Activated CD4-positive, alpha-beta T cell treated with anti-CD3 and anti-CD28 coated beads, Interleukin-2, amount 50 U/mL, for 24 hours (primary cell): Measurements from ENCODE around the gene SLC8A3.

ENCODE experiments used
- DNase-seq, 2 donors: peaks; one replicate each; pipeline ENCODE4 v3.0.0-alpha.2; 2020; ENCODE audit warnings: low read depth in 1 of 2, low spot score in 1 of 2

The SLC8A3 gene

DNA sequence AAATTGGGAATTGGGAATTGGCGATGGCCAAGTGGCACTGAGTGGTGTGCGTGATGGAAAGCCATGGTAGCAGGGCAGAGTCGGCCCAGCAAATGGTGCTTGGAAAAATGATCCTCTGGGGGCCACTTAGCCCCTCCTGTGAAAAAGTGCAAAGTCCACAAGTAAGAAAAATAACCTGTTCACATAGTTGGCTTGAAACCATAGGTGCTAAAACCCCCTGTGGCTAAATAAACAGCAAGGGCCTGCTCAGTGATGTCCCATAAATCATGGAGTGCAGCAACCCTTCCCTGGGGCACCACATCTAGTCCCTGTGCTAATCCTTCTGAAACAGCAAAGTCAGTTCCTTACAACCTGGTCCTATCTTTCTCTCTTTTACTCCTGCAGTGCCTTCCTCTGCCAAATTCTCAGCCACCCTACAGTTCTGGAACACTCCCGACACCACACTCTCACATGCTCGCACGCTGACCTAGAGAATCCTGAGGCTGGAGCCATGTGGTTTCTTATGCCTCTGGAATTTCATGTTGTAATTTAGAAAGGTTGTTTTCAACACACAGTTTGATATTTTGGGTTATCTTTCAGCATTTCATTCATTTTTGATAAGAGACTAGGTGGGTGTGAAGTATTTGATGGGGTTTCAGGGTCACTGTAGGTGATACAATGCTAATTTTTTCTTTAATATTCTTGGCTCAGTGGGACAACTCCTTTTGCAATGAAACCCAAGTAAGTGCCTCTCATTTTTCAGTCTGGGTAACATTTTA is 186.0 kb downstream of the SLC8A3 start:
- no peak for DNase-seq

DNA sequence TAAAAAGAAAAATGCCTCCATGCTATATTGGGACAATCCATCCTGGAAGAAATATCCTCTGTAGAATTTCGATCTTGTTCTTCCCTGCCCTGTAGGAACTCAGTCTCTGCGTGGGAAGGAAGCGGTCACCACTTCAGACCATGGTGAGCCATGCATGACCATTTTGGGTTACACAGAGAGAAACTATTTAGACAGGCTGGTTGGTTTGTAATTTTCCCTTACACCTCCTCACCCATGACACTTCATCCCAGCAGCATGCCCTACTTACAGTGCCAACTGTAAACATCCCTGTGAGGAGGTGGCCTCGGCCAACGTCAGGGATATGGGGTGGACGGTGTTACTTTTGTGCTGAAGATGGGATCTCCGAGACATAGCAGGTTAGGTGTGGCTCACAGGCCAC is 188.2 kb downstream of the SLC8A3 start:
- no peak for DNase-seq

DNA sequence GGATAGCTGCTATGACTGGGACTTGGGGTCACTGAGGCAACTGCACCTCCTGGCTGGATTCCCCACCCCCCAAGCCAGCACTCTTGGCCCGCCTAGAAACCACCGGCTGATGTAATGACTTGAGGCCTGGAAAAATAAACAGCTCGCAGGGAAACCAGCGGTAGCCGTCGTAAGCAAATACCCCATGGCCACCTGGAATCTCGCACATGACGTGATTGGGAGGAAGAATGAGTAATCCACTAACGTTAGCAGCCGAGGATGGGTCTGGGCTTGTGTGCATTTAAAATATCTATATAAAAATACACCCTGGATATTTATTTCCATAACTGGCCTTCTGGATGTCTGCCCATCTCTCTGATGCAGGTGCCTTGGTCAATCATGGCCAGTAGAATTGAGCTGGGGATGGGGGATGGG is 189.5 kb downstream of the SLC8A3 start:
- no peak for DNase-seq

DNA sequence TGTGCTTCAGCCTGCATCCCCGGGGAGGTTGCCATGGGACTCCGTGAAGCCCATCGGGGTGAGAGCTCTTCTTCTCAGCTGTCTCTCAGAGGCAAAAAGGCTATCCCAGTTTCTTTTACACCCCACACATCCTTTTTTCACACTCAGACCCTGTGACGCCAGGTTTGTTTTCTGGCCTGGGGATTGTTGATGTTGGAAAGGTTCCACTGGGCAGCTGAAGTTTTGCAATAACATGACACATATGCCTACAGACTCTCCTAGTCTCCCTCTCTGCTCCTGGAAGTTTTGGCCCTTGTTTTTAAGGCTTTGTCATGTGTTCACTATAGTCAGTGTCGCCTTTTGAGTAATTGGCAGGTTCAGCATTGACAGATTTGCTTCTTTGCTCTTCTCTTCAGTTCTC is 190.9 kb downstream of the SLC8A3 start:
- no peak for DNase-seq

DNA sequence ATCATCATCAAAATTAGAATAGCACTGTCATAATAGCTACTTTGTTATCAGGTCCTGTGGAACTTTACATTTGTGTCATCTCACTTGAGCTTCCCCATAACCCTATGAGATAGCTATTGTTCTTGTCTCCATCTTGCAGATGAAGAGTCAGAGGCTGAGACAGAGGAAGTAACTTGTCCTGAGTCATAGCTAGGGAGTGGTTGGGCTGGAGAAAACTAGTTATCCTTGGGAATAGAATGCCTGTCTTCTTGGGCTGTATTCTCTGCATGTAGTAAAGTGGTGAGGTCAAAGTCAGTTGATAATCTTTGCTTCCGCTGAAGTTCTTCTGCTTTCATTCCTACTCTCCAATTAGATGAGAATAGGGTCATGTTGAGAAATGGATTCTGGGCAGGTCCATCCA is 192.5 kb downstream of the SLC8A3 start:
- DNase-seq, result no peak
